ENCODE data around the gene ETS1. TPM values are rescaled to one million over a fixed set of nuclear protein-coding genes. Genes with fewer than 3 reads are reported as not detected.

Gene ETS1
- total and polyA plus RNA-seq, 12 donors, result 9.6 to 61.7 (median 43.1) TPM

DNA sequence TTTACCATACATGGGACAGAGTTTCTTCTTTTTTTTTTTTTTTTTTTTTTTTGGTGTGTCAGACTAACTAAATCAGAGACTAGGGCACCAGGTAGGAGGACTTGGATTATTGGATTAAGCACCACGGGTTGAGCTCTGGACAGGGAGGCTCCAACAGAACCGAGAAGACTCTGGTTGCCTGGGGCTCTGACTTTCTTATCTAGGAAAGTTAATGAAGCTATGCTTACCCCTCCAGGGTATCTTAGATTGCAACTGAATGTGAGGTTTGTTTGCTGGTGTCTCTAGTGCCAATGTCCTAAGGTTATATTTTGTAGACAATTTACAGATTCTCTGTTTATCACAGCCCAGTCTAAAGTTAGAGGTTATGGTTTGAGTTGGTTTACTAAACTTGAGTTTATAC, 18.1 kb downstream of the ETS1 start:
- TF ChIP-seq POLR2A (IDR thresholded peaks at IDR 0.05), result no peak
- TF ChIP-seq, protein P1, sequence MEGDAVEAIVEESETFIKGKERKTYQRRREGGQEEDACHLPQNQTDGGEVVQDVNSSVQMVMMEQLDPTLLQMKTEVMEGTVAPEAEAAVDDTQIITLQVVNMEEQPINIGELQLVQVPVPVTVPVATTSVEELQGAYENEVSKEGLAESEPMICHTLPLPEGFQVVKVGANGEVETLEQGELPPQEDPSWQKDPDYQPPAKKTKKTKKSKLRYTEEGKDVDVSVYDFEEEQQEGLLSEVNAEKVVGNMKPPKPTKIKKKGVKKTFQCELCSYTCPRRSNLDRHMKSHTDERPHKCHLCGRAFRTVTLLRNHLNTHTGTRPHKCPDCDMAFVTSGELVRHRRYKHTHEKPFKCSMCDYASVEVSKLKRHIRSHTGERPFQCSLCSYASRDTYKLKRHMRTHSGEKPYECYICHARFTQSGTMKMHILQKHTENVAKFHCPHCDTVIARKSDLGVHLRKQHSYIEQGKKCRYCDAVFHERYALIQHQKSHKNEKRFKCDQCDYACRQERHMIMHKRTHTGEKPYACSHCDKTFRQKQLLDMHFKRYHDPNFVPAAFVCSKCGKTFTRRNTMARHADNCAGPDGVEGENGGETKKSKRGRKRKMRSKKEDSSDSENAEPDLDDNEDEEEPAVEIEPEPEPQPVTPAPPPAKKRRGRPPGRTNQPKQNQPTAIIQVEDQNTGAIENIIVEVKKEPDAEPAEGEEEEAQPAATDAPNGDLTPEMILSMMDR (IDR thresholded peaks at IDR 0.05), result no peak
- WGBS, 4 donors, result 51 to 65% (median 52%) methylated on average over 2 of the region's 2 CpGs
- DNase-seq, result no peak
- H3K36me3 ChIP-seq (replicated peaks in 1 of 2), result no peaks in the 10 kb centered on the region
- no peak overlapping the region for H3K4me3 ChIP-seq
- H3K27ac ChIP-seq, result no peak overlapping the region
- H3K27me3 ChIP-seq, result no peaks in the 10 kb centered on the region
- intact Hi-C loops (cut with DNase I), result no loop called here
- no peaks in the 10 kb centered on the region for H3K9me3 ChIP-seq (replicated peaks in 1 of 3)
- no peaks in the 10 kb centered on the region for H3K4me1 ChIP-seq (replicated peaks in 1 of 2)

DNA sequence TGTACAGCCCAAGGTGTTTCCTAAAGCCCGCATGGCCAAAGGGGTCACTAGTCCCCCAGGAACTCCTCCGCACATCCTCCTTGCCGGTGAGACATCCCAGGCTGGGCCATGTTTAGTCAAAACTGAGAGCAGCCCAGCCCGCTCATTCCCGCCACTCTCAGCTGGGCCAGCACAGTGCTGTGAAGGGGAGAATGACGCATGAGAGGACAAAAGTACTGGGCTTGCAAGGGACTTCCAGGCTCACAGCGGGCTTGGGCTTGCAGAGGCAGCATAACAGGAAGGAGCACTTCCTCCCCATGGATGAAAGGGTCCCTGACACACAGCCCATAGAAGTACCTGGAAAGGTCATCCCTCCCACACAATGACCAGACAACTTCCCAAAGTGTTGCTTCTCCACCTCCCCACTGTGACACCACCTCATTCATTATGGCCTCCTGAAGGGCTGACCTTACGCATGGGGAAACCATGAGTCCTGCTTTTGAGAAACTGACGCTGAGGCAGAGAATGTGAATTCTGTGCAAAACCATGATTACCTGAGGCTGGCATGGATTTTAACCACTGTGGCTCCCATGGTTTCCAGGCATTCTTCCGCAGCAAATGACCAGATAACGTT, 19.1 kb downstream of the ETS1 start:
- peak in 3 of 7 donors; percentile 19 to 33 (median 33) for DNase-seq

DNA sequence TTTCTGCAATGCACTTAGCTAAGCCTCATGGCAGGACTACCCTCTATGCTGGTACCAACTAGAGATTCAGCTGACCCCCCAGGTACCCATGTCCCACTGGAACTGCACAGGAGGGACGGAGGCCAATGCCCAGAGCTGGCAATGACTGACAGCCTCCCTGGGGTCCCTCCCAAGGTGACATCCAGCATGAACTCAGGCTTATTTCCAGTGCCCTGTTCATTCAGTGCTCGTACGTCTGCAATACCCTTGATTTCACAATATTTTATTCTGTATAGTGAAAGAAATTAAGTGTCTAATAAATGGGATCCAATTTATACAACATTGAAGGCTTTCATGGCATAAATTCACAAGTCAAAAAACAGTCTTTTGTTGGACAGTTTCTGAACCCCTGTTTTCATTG, 20.2 kb downstream of the ETS1 start:
- H3K4me1 ChIP-seq (replicated peaks in 1 of 2), result no peaks in the 10 kb centered on the region
- TF ChIP-seq POLR2A (IDR thresholded peaks at IDR 0.05), result no peak
- TF ChIP-seq, protein P1 (IDR thresholded peaks at IDR 0.05), result no peak
- 76 to 81% (median 80%) methylated on average over 2 to 3 of the region's 3 CpGs for WGBS, 4 donors
- H3K9me3 ChIP-seq (replicated peaks in 1 of 3), result no peaks in the 10 kb centered on the region
- H3K27ac ChIP-seq, result no peak overlapping the region
- H3K27me3 ChIP-seq, result no peaks in the 10 kb centered on the region
- H3K36me3 ChIP-seq (replicated peaks in 1 of 2), result no peaks in the 10 kb centered on the region
- intact Hi-C loops (cut with DNase I), result no loop called here
- no peak overlapping the region for H3K4me3 ChIP-seq
- no peak for DNase-seq

More for the DNA sequence above, 19.1 kb downstream of the ETS1 start:
- no peaks in the 10 kb centered on the region for H3K27me3 ChIP-seq
- H3K4me3 ChIP-seq, result no peak overlapping the region
- intact Hi-C loops (cut with DNase I), result no loop called here
- H3K27ac ChIP-seq, result peak overlapping the region in 1 of 5 donors; percentile 66
- TF ChIP-seq POLR2A (IDR thresholded peaks at IDR 0.05), result no peak
- TF ChIP-seq, protein P1 (IDR thresholded peaks at IDR 0.05), result no peak
- WGBS, 4 donors, result 67 to 79% (median 71%) methylated on average over 11 of the region's 11 CpGs
- no peaks in the 10 kb centered on the region for H3K4me1 ChIP-seq (replicated peaks in 1 of 2)
- H3K36me3 ChIP-seq (replicated peaks in 1 of 2), result no peaks in the 10 kb centered on the region
- no peaks in the 10 kb centered on the region for H3K9me3 ChIP-seq (replicated peaks in 1 of 3)

DNA sequence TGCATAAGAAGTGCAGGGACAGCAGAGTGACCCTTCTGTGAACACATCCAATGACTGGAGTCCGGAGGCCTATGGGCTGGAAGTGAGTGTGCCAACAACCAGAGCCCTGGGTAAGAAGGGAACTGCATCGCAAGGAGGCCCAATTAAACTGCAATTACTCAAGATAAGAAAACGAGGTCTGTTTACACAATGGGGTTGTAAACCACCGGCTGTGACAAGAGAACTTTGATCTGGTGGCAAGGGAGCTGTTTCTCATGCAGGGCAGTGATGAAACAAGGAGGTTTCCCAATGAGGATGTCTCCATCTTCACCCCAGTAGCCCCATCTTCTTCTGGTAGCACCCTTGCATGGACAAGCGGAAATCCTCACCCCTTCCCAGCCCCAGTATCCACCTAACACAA, 21.5 kb downstream of the ETS1 start:
- no peak for TF ChIP-seq POLR2A (IDR thresholded peaks at IDR 0.05)
- TF ChIP-seq, protein P1 (IDR thresholded peaks at IDR 0.05), result no peak
- Histone ChIP-seq H3K4me3 (no peak overlapping the region), H3K27ac (no peak overlapping the region), H3K36me3 (replicated peaks in 1 of 2) (no peaks in the 10 kb centered on the region), H3K27me3 (no peaks in the 10 kb centered on the region), H3K9me3 (replicated peaks in 1 of 3) (no peaks in the 10 kb centered on the region), H3K4me1 (replicated peaks in 1 of 2) (no peaks in the 10 kb centered on the region)
- no peak for DNase-seq
- intact Hi-C loops (cut with DNase I), result no loop called here
- 48 to 62% (median 52%) methylated on average over 5 of the region's 5 CpGs for WGBS, 4 donors

All from adrenal gland (tissue), 12 donors.